Esophagus muscularis mucosa (tissue), 4 donors: ENCODE results near the gene LAMA3. TPM values are rescaled to one million over a fixed set of nuclear protein-coding genes. Genes with fewer than 3 reads are reported as not detected.

Experiments
- DNase-seq: peaks from one replicate; pipeline ENCODE4 v3.0.0-alpha.2; 2017; ENCODE audit errors: extremely low spot score
- H3K27ac ChIP-seq, 4 donors: fragments of 200-600 bp; sonication (generic); replicated peaks in 1 of 4; 1 replicate in 3 of 4; 2 replicates in 1 of 4; pipeline ENCODE4 v1.5.1; 2016 to 2019; ENCODE audit warnings: mild to moderate bottlenecking in 1 of 4
- H3K27me3 ChIP-seq, 4 donors: fragments of 200-600 bp; sonication (generic); one replicate each; pipeline versions ENCODE4 v1.5.1 to v1.6.0; 2016 to 2019
- H3K36me3 ChIP-seq, 4 donors: fragments of 200-600 bp; sonication (generic); one replicate each; pipeline ENCODE4 v1.5.1; 2016 to 2019
- H3K4me1 ChIP-seq, 4 donors: fragments of 200-600 bp; sonication (generic); one replicate each; pipeline ENCODE4 v1.5.1; 2016 to 2019
- H3K4me3 ChIP-seq, 4 donors: fragments of 200-600 bp; sonication (generic); 1 replicate in 2 of 4; 2 replicates in 2 of 4; pipeline ENCODE4 v1.5.1; 2016 to 2019; ENCODE audit warnings: mild to moderate bottlenecking in 4 of 4, moderate library complexity in 1 of 4
- H3K9me3 ChIP-seq, 4 donors: fragments of 200-600 bp; sonication (generic); 1 replicate in 3 of 4; 2 replicates in 1 of 4; pipeline ENCODE4 v1.5.1; 2016 to 2019
- EP300 ChIP-seq: sonication (generic); formaldehyde crosslinking; IDR thresholded peaks from one replicate; pipeline ENCODE4 v1.6.1; 2017; ENCODE audit warnings: antibody characterized with exemption
- POLR2A ChIP-seq: fragments of 450-650 bp; IDR thresholded peaks from one replicate; pipeline ENCODE4 v1.6.1; 2017; ENCODE audit warnings: antibody characterized with exemption, moderate library complexity, mild to moderate bottlenecking, low read depth
- POLR2AphosphoS5 ChIP-seq, 2 donors: sonication (generic); formaldehyde crosslinking; IDR thresholded peaks; one replicate each; pipeline ENCODE4 v1.6.1; 2017; ENCODE audit warnings: antibody characterized with exemption in 2 of 2
- WGBS: methylation state at CpG from one replicate; pipeline ENCODE4 v1.1.5; 2018; 5-methylcytosine and 5-hydroxymethylcytosine counted together
- intact Hi-C: fragments of 100-400 bp; cut with DNase I; formaldehyde crosslinking; loops from one replicate; pipeline ENCODE4 v1.15.1; 2023
- total RNA-seq, 4 donors: library from RNA; depleted of rRNA; stranded (reverse); fragments of >200 nt; gene quantifications; one replicate each; pipeline versions ENCODE4 v1.1.0 to v1.2.1, GENCODE V29; 2016
- TF ChIP-seq, protein P1 (sequence below), 3 experiments: fragments of 200-600 bp in 2 of 3; fragments of 450-650 bp in 1 of 3; sonication (generic) in 2 of 3; IDR thresholded peaks; one replicate each; pipeline ENCODE4 v1.5.1; 2017 to 2019; ENCODE audit warnings: antibody characterized with exemption in 3 of 3, mild to moderate bottlenecking in 2 of 3, moderate library complexity in 1 of 3

Gene LAMA3
- total RNA-seq, 4 donors from 2014 or later, result 7.5 to 12.9 (median 11.7) TPM

DNA sequence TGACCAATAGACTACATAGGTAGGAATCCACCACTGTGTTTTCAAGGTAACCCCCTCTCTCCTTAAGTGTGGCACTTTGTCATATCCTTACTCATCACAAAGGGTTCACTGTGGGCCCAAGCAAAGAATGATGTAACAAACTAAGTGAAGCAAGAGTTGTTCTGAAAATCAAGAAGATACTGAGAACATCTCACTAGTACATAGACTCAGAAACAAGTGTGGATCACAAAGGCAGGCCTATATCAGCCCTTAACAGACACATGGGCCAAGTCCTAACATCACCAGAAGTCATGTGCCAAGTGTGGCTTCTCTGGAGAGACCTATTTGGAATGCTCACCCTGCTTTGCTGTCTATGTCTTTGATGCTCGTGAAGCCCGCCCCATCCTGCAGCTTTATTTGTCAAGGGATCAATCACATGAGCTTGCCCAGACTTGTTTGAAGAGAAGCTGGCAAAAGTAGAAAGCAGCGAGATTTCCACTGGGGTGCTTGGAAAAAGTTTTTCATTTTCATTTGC is 194.1 kb downstream of the LAMA3 start:
- H3K27ac ChIP-seq, result peak overlapping the region; percentile 48 to 74 (median 64)
- TF ChIP-seq, protein P1, sequence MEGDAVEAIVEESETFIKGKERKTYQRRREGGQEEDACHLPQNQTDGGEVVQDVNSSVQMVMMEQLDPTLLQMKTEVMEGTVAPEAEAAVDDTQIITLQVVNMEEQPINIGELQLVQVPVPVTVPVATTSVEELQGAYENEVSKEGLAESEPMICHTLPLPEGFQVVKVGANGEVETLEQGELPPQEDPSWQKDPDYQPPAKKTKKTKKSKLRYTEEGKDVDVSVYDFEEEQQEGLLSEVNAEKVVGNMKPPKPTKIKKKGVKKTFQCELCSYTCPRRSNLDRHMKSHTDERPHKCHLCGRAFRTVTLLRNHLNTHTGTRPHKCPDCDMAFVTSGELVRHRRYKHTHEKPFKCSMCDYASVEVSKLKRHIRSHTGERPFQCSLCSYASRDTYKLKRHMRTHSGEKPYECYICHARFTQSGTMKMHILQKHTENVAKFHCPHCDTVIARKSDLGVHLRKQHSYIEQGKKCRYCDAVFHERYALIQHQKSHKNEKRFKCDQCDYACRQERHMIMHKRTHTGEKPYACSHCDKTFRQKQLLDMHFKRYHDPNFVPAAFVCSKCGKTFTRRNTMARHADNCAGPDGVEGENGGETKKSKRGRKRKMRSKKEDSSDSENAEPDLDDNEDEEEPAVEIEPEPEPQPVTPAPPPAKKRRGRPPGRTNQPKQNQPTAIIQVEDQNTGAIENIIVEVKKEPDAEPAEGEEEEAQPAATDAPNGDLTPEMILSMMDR (IDR thresholded peaks at IDR 0.05), result no peak
- TF ChIP-seq POLR2AphosphoS5 (IDR thresholded peaks at IDR 0.05), result peak in 1 of 2 donors; percentile 41
- intact Hi-C loops, result no loop called here
- no peaks in the 10 kb centered on the region for H3K27me3 ChIP-seq
- H3K4me1 ChIP-seq, result peaks cover 3 to 25% (median 18%) of the 10 kb centered on the region in 4 donors
- WGBS, result 82% methylated on average over 3 of the region's 3 CpGs
- no peaks in the 10 kb centered on the region for H3K9me3 ChIP-seq
- H3K36me3 ChIP-seq, result peaks cover 0 to 8% (median 0%) of the 10 kb centered on the region in 4 donors
- DNase-seq, result peak; percentile 90
- H3K4me3 ChIP-seq, result no peak overlapping the region

DNA sequence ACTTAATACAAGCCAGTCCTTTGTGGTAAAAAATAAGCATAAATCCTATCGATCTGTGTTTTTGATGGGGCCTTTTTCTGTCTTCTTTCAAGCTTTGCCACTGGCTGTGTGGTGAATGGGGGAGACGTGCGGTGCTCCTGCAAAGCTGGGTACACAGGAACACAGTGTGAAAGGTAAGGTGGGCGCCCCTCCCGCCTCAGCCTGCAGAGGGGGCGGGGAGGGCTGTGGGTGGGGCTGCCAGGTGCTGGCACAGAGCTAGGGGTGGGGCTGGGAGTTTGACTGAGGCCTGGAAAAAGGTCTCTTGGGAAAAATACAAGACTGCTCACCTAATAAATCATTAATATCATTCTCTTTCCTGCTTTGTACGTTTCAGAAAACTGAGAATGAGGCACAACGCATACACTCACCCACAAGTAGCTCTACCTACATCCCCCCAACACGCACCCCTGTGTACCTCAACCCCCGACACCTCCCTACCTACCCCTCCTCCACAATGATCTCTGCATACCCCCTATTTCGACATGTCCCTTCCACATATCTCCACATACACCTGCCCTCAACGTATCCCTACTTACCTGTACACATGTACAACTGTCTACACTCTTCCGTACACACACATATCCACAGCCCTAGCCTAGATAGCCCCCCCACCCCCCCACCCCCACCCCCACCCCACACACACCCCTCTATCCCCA is 195.6 kb downstream of the LAMA3 start:
- Histone ChIP-seq H3K4me3 (no peak overlapping the region), H3K36me3 (peaks cover 0 to under 1% (median 0%) of the 10 kb centered on the region in 4 donors), H3K4me1 (peaks cover 3 to 25% (median 18%) of the 10 kb centered on the region in 4 donors), H3K27ac (peak overlapping the region; percentile 44 to 74 (median 64)), H3K9me3 (no peaks in the 10 kb centered on the region), H3K27me3 (no peaks in the 10 kb centered on the region)
- intact Hi-C loops, result no loop called here
- DNase-seq, result peak; percentile 88
- 82% methylated on average over 13 of the region's 13 CpGs for WGBS
- TF ChIP-seq EP300 (no peak), POLR2AphosphoS5 (IDR thresholded peaks at IDR 0.05) (no peak), POLR2A (no peak)
- TF ChIP-seq, protein P1 (IDR thresholded peaks at IDR 0.05), result no peak

DNA sequence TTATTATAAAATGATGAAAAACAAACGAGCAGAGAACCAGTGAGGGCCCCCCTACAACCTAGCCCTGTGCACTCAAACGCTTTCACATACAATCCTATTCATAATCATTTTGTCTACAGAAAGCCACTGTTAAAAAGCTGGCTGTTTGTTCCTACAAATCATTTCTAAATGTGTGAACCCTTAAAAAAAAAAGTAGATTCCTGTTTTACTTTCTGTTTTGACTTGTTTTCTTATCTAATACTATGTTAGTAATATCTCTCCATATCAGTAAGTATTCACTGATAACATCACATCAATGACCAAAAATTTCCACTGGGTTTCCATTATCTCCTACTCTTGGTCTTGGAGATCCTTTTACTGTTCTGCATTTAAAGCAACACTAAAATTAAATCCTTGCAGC is 196.5 kb downstream of the LAMA3 start:
- Histone ChIP-seq H3K27ac (no peak overlapping the region), H3K4me3 (no peak overlapping the region), H3K9me3 (no peaks in the 10 kb centered on the region), H3K4me1 (peaks cover 3 to 25% (median 18%) of the 10 kb centered on the region in 4 donors), H3K27me3 (no peaks in the 10 kb centered on the region), H3K36me3 (peaks cover 0 to 4% (median 0%) of the 10 kb centered on the region in 4 donors)
- TF ChIP-seq, protein P1 (IDR thresholded peaks at IDR 0.05), result no peak
- no peak for TF ChIP-seq EP300
- no peak for TF ChIP-seq POLR2A
- no peak for TF ChIP-seq POLR2AphosphoS5 (IDR thresholded peaks at IDR 0.05)
- WGBS, result 79% methylated on average over 2 of the region's 2 CpGs
- peak; percentile 7 for DNase-seq
- intact Hi-C loops, result no loop called here

DNA sequence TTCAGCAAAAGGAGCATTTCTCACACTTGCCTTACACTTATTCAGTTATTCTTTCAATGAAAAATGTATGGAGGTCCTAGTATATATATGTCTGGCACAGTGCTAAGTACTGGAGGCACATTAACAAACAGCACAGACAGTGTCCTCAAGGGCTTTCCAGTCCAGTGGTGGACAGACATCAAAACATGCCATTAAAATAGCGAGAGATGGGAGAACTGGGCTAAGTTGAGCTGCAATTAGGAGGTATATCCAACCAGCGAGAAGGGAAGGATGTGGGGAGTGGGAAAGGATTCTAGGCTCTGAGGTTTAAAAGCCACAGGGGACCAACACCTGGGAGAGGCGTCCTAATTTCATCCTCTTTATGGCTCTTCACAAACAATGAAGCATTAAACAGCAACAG is 197.8 kb downstream of the LAMA3 start:
- intact Hi-C loops, result no loop called here
- Histone ChIP-seq H3K9me3 (no peaks in the 10 kb centered on the region), H3K4me3 (no peak overlapping the region), H3K27me3 (no peaks in the 10 kb centered on the region), H3K27ac (no peak overlapping the region), H3K4me1 (peaks cover 3 to 25% (median 18%) of the 10 kb centered on the region in 4 donors), H3K36me3 (peaks cover 0 to 4% (median 0%) of the 10 kb centered on the region in 4 donors)
- TF ChIP-seq POLR2A (no peak), EP300 (no peak), POLR2AphosphoS5 (IDR thresholded peaks at IDR 0.05) (no peak)
- TF ChIP-seq, protein P1 (IDR thresholded peaks at IDR 0.05), result no peak
- peak; percentile 86 for DNase-seq
- 92% methylated on average over 3 of the region's 3 CpGs for WGBS
